Vagina (tissue), 2 donors: ENCODE data around the gene CFP.

Experiments
- POLR2A ChIP-seq, 2 donors: fragments of 450-650 bp; IDR thresholded peaks; one replicate each; pipeline ENCODE4 v1.6.1; 2017; ENCODE audit warnings: antibody characterized with exemption in 2 of 2, mild to moderate bottlenecking in 2 of 2, moderate library complexity in 2 of 2
- POLR2AphosphoS5 ChIP-seq, 2 donors: sonication (generic); formaldehyde crosslinking; IDR thresholded peaks; one replicate each; pipeline ENCODE4 v1.9.0; 2017; ENCODE audit warnings: antibody characterized with exemption in 2 of 2, mild to moderate bottlenecking in 2 of 2, low read depth in 1 of 2; ENCODE audit not compliant: insufficient read depth in 1 of 2
- TF ChIP-seq, protein P1 (sequence below), 3 experiments: fragments of 450-650 bp in 2 of 3; fragments of 200-600 bp in 1 of 3; sonication (generic) in 1 of 3; IDR thresholded peaks; one replicate each; pipeline ENCODE4 v1.5.1; 2017 to 2019; ENCODE audit warnings: antibody characterized with exemption in 3 of 3, mild to moderate bottlenecking in 2 of 3, moderate library complexity in 2 of 3

DNA sequence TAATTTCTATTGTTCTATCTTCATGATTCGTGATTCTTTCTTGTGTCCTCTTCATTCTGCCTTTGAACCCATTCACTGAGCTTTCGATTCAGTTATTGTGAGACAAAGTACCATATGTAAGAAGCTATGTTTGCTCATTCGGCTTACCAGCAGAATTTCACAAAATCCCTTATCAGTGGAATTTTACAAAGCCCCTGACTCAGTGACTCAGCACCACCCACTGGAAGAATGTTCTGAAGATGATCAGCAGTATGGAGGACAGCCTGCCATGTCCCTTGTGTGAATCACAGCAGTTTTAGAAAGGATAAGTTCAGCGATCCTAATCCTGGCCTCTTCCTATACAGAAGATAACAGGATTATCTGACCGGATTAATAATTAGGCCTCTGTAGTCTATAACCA is 35.0 kb upstream of the CFP start:
- TF ChIP-seq POLR2A (IDR thresholded peaks at IDR 0.05) (no peak), POLR2AphosphoS5 (IDR thresholded peaks at IDR 0.05; ENCODE audit: insufficient read depth in 1 of 2, low read depth in 1 of 2) (no peak)
- TF ChIP-seq, protein P1, sequence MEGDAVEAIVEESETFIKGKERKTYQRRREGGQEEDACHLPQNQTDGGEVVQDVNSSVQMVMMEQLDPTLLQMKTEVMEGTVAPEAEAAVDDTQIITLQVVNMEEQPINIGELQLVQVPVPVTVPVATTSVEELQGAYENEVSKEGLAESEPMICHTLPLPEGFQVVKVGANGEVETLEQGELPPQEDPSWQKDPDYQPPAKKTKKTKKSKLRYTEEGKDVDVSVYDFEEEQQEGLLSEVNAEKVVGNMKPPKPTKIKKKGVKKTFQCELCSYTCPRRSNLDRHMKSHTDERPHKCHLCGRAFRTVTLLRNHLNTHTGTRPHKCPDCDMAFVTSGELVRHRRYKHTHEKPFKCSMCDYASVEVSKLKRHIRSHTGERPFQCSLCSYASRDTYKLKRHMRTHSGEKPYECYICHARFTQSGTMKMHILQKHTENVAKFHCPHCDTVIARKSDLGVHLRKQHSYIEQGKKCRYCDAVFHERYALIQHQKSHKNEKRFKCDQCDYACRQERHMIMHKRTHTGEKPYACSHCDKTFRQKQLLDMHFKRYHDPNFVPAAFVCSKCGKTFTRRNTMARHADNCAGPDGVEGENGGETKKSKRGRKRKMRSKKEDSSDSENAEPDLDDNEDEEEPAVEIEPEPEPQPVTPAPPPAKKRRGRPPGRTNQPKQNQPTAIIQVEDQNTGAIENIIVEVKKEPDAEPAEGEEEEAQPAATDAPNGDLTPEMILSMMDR (IDR thresholded peaks at IDR 0.05), result no peak
